LNCaP clone FGC (cell line): ENCODE data around the gene CLEC4M.
"Not testable (repeated sequence)": the region's sequence is repeated elsewhere in the genome, so short reads cannot be mapped to it uniquely, and the experiment has no call there.

Source experiments
- DNase-seq: peaks from one replicate; pipeline ENCODE4 v3.0.0-alpha.2; 2011; ENCODE audit warnings: low read depth
- H3K4me3 ChIP-seq: 2 replicates; pipeline ENCODE4 v1.5.1; 2011; ENCODE audit warnings: mild to moderate bottlenecking, low read depth, low read length, control low read depth
- TF ChIP-seq, protein P1 (sequence below): IDR thresholded peaks from 2 replicates; pipeline ENCODE4 v1.5.1; 2012; ENCODE audit warnings: mild to moderate bottlenecking; ENCODE audit not compliant: control insufficient read depth, insufficient read depth; ENCODE audit errors: extremely low read depth

CLEC4M gene

GRCh38 chr19:7740682-7741054 is 22.4 kb upstream of the CLEC4M start:
- TF ChIP-seq, protein P1, sequence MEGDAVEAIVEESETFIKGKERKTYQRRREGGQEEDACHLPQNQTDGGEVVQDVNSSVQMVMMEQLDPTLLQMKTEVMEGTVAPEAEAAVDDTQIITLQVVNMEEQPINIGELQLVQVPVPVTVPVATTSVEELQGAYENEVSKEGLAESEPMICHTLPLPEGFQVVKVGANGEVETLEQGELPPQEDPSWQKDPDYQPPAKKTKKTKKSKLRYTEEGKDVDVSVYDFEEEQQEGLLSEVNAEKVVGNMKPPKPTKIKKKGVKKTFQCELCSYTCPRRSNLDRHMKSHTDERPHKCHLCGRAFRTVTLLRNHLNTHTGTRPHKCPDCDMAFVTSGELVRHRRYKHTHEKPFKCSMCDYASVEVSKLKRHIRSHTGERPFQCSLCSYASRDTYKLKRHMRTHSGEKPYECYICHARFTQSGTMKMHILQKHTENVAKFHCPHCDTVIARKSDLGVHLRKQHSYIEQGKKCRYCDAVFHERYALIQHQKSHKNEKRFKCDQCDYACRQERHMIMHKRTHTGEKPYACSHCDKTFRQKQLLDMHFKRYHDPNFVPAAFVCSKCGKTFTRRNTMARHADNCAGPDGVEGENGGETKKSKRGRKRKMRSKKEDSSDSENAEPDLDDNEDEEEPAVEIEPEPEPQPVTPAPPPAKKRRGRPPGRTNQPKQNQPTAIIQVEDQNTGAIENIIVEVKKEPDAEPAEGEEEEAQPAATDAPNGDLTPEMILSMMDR = no peak
- no peak for DNase-seq
- no peak overlapping the region for H3K4me3 ChIP-seq

GRCh38 chr19:7742575-7742974 is 20.5 kb upstream of the CLEC4M start:
- TF ChIP-seq, protein P1 = no peak
- no peak overlapping the region for H3K4me3 ChIP-seq
- no peak for DNase-seq

DNA sequence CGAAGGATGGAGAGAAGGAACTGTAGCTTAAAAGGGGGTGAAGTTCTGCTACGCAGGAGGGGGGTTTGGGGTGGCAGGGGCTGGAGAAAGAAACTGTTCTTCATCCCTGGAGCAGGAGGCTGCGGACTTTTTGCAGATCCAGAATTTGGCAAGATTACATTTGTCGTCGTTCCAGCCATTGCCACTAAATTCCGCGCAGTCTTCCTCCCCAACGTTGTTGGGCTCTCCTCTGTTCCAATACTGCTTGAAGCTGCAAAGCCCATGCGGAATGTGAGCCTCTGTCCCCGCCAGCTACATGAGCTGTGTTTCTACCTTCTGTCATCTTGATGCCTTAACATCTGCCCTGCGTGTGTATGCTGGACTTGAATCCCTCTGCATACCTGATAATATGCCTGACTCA is 20.1 kb upstream of the CLEC4M start:
- TF ChIP-seq, protein P1 = no peak
- DNase-seq = no peak
- no peak overlapping the region for H3K4me3 ChIP-seq

DNA sequence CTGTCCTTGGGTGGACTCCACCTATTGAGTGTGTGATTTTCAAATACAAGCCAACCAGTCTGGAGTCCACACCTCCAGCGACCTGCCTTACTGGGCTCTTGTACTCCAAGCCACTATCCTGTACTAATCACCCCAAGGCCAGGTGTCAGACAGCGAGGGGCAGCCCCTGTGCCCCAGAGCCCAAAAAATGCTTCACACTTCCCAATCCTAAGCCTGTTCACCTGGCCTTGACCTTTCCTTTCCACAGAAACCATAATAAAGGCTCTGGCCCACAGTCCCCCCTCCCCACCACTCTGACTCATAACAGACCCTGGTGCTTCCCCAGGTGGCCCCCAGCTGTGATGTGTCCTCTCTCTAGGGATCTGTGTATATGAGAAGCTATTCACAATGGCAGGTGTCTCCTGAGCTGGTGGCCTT is 19.6 kb upstream of the CLEC4M start:
- TF ChIP-seq, protein P1 = no peak
- H3K4me3 ChIP-seq = no peak overlapping the region
- DNase-seq = no peak

- DNase-seq = no peak
- TF ChIP-seq, protein P1 = no peak
- H3K4me3 ChIP-seq = no peak overlapping the region
Observed at GRCh38 chr19:7744199-7744786, 18.8 kb upstream of the CLEC4M start.

GRCh38 chr19:7744871-7745650 is 18.0 kb upstream of the CLEC4M start:
- TF ChIP-seq, protein P1 = no peak
- DNase-seq = no peak
- no peak overlapping the region for H3K4me3 ChIP-seq

DNA sequence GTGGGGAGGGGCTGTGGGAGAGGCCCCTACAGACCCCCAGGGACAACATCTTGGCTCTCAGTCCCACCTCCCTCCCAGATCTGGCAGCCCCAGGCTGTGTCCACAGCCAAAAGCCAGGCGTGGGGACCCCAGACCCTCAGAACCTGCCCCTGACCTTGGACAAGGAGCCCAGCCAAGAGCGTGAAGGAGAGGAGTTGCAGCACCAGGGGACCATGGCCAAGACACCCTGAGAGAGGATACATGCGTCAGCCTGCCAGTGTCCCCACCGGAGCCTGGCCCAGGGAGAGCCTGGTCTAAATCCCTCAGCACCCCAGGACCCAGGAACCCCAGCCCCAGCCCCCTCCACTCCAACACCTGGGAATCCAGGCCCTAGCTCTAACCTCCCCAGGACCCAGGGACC is 16.7 kb upstream of the CLEC4M start:
- DNase-seq = not testable (repeated sequence)

More for the DNA sequence above, 16.7 kb upstream of the CLEC4M start:
- H3K4me3 ChIP-seq = not testable (repeated sequence)
